Spleen (tissue), 11 donors: ENCODE results near the gene KLK15. TPM values are rescaled to one million over a fixed set of nuclear protein-coding genes. Genes with fewer than 3 reads are reported as not detected.

ENCODE experiments used
- DNase-seq: peaks from one replicate; pipeline ENCODE4 v3.0.0-alpha.2; 2020
- H3K27ac ChIP-seq, 8 donors: fragments of 200-600 bp; sonication (generic) in 7 of 8; 1 replicate in 4 of 8; 2 replicates in 4 of 8; pipeline versions ENCODE4 v1.5.0 to v1.8.0; 2016 to 2021; ENCODE audit warnings: inconsistent platforms in 4 of 8, mild to moderate bottlenecking in 4 of 8, moderate library complexity in 1 of 8
- H3K27me3 ChIP-seq, 7 donors: fragments of 200-600 bp; sonication (generic) in 6 of 7; replicated peaks in 1 of 7; 1 replicate in 4 of 7; 2 replicates in 3 of 7; pipeline versions ENCODE4 v1.5.0 to v1.8.0; 2016 to 2021; ENCODE audit warnings: inconsistent platforms in 3 of 7, mild to moderate bottlenecking in 1 of 7
- H3K36me3 ChIP-seq, 6 donors: fragments of 200-600 bp; sonication (generic) in 5 of 6; 1 replicate in 4 of 6; 2 replicates in 2 of 6; pipeline versions ENCODE4 v1.5.0 to v1.8.0; 2016 to 2021; ENCODE audit warnings: inconsistent platforms in 2 of 6
- H3K4me1 ChIP-seq, 6 donors: fragments of 200-600 bp; sonication (generic) in 5 of 6; 1 replicate in 3 of 6; 2 replicates in 3 of 6; pipeline versions ENCODE4 v1.5.0 to v1.8.0; 2016 to 2021; ENCODE audit warnings: inconsistent platforms in 3 of 6
- H3K4me3 ChIP-seq, 8 donors: fragments of 200-600 bp; sonication (generic) in 7 of 8; 1 replicate in 4 of 8; 2 replicates in 4 of 8; pipeline versions ENCODE4 v1.5.0 to v1.8.0; 2016 to 2021; ENCODE audit warnings: inconsistent platforms in 4 of 8, mild to moderate bottlenecking in 4 of 8, moderate library complexity in 2 of 8
- H3K9me3 ChIP-seq, 8 donors: fragments of 200-600 bp; sonication (generic) in 7 of 8; 1 replicate in 4 of 8; 2 replicates in 4 of 8; pipeline versions ENCODE4 v1.5.0 to v1.8.0; 2016 to 2021; ENCODE audit warnings: inconsistent platforms in 4 of 8
- CTCF ChIP-seq, 11 experiments: fragments of 200-600 bp in 7 of 11; fragments of 450-650 bp in 4 of 11; sonication (generic) in 4 of 11; IDR thresholded peaks in 8 of 11; conservative IDR thresholded peaks in 3 of 11; 1 replicate in 7 of 11; 2 replicates in 4 of 11; pipeline versions ENCODE4 v1.4.0 to v1.8.0; 2016 to 2021; ENCODE audit warnings: antibody characterized with exemption in 11 of 11, inconsistent platforms in 4 of 11, mild to moderate bottlenecking in 1 of 11
- POLR2A ChIP-seq, 3 donors: fragments of 450-650 bp; IDR thresholded peaks; one replicate each; pipeline ENCODE4 v1.5.1; 2017; ENCODE audit warnings: antibody characterized with exemption in 3 of 3, mild to moderate bottlenecking in 1 of 3
- POLR2AphosphoS5 ChIP-seq, 3 donors: sonication (generic); formaldehyde crosslinking; IDR thresholded peaks; one replicate each; pipeline ENCODE4 v1.5.1; 2017; ENCODE audit warnings: antibody characterized with exemption in 3 of 3
- WGBS, 5 donors: extraction: QIAGEN DNeasy Blood & Tissue Kit in 3 of 5; methylation state at CpG; one replicate each; pipeline versions ENCODE4 v1.1.5 to v1.1.7; 2013 to 2018; 5-methylcytosine and 5-hydroxymethylcytosine counted together
- intact Hi-C: fragments of 100-400 bp; cut with DNase I; formaldehyde crosslinking; loops from one replicate; pipeline ENCODE4 v1.15.0; 2023; ENCODE audit warnings: low total_unique reads
- polyA plus RNA-seq, 3 donors: library from polyadenylated mRNA; stranded (reverse); fragments of 200-250 nt; gene quantifications; one replicate each; pipeline ENCODE4 v1.2.1, GENCODE V29; 2013
- total RNA-seq, 7 donors: library from RNA; depleted of rRNA in 3 of 7; stranded (reverse); fragments of >200 nt in 3 of 7; fragmentation: NEBNext Ultra II Directional in 4 of 7; extraction: Animal tissue kit (Norgen Biotek cat#: 25700) in 4 of 7; gene quantifications; one replicate each; pipeline versions ENCODE4 v1.1.0 to v1.2.1, GENCODE V29; 2016 to 2021
- donor health status: healthy with polysubstance abuse.
- donor health status: DM: no; HTN: no; CAD: no; lungs with moderate emphysema.
- donor health status: DM: no; HTN: no; CAD: no.
- donor health status: Bipolar disorder and iron deficiency.
- donor health status: healthy.
- donor health status: DM: no; HTN: no; CAD: no.
- donor health status: DM: yes; HTN: yes; CAD: no.

KLK15 gene
- total and polyA plus RNA-seq, 10 donors, result 0.07 to 0.13 TPM; not detected in 8

- Histone ChIP-seq H3K4me1 (peaks cover 0 to 39% (median 23%) of the 10 kb centered on the region in 6 donors), H3K9me3 (no peaks in the 10 kb centered on the region), H3K36me3 (no peaks in the 10 kb centered on the region), H3K4me3 (peak overlapping the region in 2 of 8 donors; percentile 44 to 50), H3K27me3 (peaks cover 0 to 89% (median 41%) of the 10 kb centered on the region in 7 donors), H3K27ac (peak overlapping the region in 4 of 8 donors; percentile 21 to 82 (median 52))
- intact Hi-C loops, result no loop called here
- peak; percentile 79 for DNase-seq
- WGBS, 5 donors, result 5 to 8% (median 7%) methylated on average over 15 to 21 of the region's 21 CpGs
- TF ChIP-seq POLR2AphosphoS5 (IDR thresholded peaks at IDR 0.05) (no peak), CTCF (IDR thresholded peaks at IDR 0.05 in 8 of 11, conservative IDR thresholded peaks at IDR 0.05 in 3 of 11) (no peak)
These were observed 12.7 kb downstream of the KLK15 start for GRCh38 chr19:50820549-50821247.

- no peaks in the 10 kb centered on the region for H3K36me3 ChIP-seq
These were observed 13.3 kb downstream of the KLK15 start for GRCh38 chr19:50820086-50820485.

GRCh38 chr19:50819636-50820035, 13.7 kb downstream of the KLK15 start:
- Histone ChIP-seq H3K36me3 (no peaks in the 10 kb centered on the region), H3K9me3 (peaks cover 0 to 4% (median 0%) of the 10 kb centered on the region in 8 donors), H3K4me3 (peak overlapping the region in 4 of 8 donors; percentile 11 to 50 (median 30)), H3K4me1 (peaks cover 0 to 39% (median 23%) of the 10 kb centered on the region in 6 donors), H3K27me3 (peaks cover 0 to 98% (median 41%) of the 10 kb centered on the region in 7 donors), H3K27ac (peak overlapping the region in 3 of 8 donors; percentile 48 to 82 (median 56))
- no peak for TF ChIP-seq POLR2A (IDR thresholded peaks at IDR 0.05)
- TF ChIP-seq POLR2AphosphoS5 (IDR thresholded peaks at IDR 0.05), result no peak
- TF ChIP-seq CTCF (IDR thresholded peaks at IDR 0.05 in 8 of 11, conservative IDR thresholded peaks at IDR 0.05 in 3 of 11), result no peak
- intact Hi-C loops, result no loop called here
- DNase-seq, result no peak
- WGBS, 5 donors, result 30 to 44% (median 36%) methylated on average over 7 to 8 of the region's 8 CpGs

More at GRCh38 chr19:50820086-50820485, 13.3 kb downstream of the KLK15 start:
- peak overlapping the region in 4 of 8 donors; percentile 21 to 82 (median 52) for H3K27ac ChIP-seq
- 4 to 13% (median 9%) methylated on average over 11 to 15 of the region's 15 CpGs for WGBS, 5 donors
- peak overlapping the region in 3 of 8 donors; percentile 11 to 50 (median 44) for H3K4me3 ChIP-seq
- no peak for DNase-seq
- intact Hi-C loops, result no loop called here
- peaks cover 0 to 39% (median 23%) of the 10 kb centered on the region in 6 donors for H3K4me1 ChIP-seq
- H3K27me3 ChIP-seq, result peaks cover 0 to 95% (median 41%) of the 10 kb centered on the region in 7 donors
- peaks cover 0 to 4% (median 0%) of the 10 kb centered on the region in 8 donors for H3K9me3 ChIP-seq
- TF ChIP-seq POLR2A (IDR thresholded peaks at IDR 0.05) (no peak), CTCF (IDR thresholded peaks at IDR 0.05 in 8 of 11, conservative IDR thresholded peaks at IDR 0.05 in 3 of 11) (no peak), POLR2AphosphoS5 (IDR thresholded peaks at IDR 0.05) (no peak)

GRCh38 chr19:50818859-50819472, 14.4 kb downstream of the KLK15 start:
- TF ChIP-seq POLR2AphosphoS5 (IDR thresholded peaks at IDR 0.05), result peak in 1 of 3 donors; percentile 25
- TF ChIP-seq CTCF (IDR thresholded peaks at IDR 0.05 in 8 of 11, conservative IDR thresholded peaks at IDR 0.05 in 3 of 11), result no peak
- H3K27ac ChIP-seq, result peak overlapping the region in 2 of 8 donors; percentile 56 to 82
- peak overlapping the region in 4 of 8 donors; percentile 11 to 75 (median 46) for H3K4me3 ChIP-seq
- peaks cover 0 to 4% (median 0%) of the 10 kb centered on the region in 8 donors for H3K9me3 ChIP-seq
- DNase-seq, result no peak
- peaks cover 0 to 98% (median 41%) of the 10 kb centered on the region in 7 donors for H3K27me3 ChIP-seq
- H3K36me3 ChIP-seq, result no peaks in the 10 kb centered on the region
- WGBS, 5 donors, result 61 to 72% (median 64%) methylated on average over 12 of the region's 12 CpGs
- intact Hi-C loops, result no loop called here
- H3K4me1 ChIP-seq, result peaks cover 0 to 39% (median 23%) of the 10 kb centered on the region in 6 donors
